Measurements from ENCODE around the gene SFN. TPM values are rescaled to one million over a fixed set of nuclear protein-coding genes. Genes with fewer than 3 reads are reported as not detected.
"Not testable (repeated sequence)": the region's sequence is repeated elsewhere in the genome, so short reads cannot be mapped to it uniquely, and the experiment has no call there.

Gene SFN
- total RNA-seq, 1 donor from 2014 or later: not detected

GRCh38 chr1:26861286-26861701 is 1.7 kb upstream of the SFN start:
- DNase-seq (ENCODE audit: low spot score): no peak
- Mint-ChIP-seq H3K27ac (ENCODE audit: unreplicated experiment) (peak overlapping the region; percentile 24), H3K36me3 (ENCODE audit: low read depth) (no peaks in the 10 kb centered on the region), H3K4me1 (ENCODE audit: low read depth) (peaks cover 24% of the 10 kb centered on the region), H3K27me3 (ENCODE audit: low read depth) (no peaks in the 10 kb centered on the region), H3K4me3 (ENCODE audit: unreplicated experiment) (no peak overlapping the region), H3K9me3 (ENCODE audit: low read depth) (no peaks in the 10 kb centered on the region)
- TF ChIP-seq CTCF (IDR thresholded peaks at IDR 0.05): peak; percentile 61

GRCh38 chr1:26861889-26862378 is 1.0 kb upstream of the SFN start:
- no peak for DNase-seq (ENCODE audit: low spot score)
- Mint-ChIP-seq H3K9me3 (ENCODE audit: low read depth) (no peaks in the 10 kb centered on the region), H3K36me3 (ENCODE audit: low read depth) (no peaks in the 10 kb centered on the region), H3K4me3 (ENCODE audit: unreplicated experiment) (no peak overlapping the region), H3K4me1 (ENCODE audit: low read depth) (peaks cover 24% of the 10 kb centered on the region), H3K27ac (ENCODE audit: unreplicated experiment) (no peak overlapping the region), H3K27me3 (ENCODE audit: low read depth) (no peaks in the 10 kb centered on the region)
- no peak for TF ChIP-seq CTCF (IDR thresholded peaks at IDR 0.05)

- H3K9me3 Mint-ChIP-seq (ENCODE audit: low read depth): no peaks in the 10 kb centered on the region
- peaks cover 24% of the 10 kb centered on the region for H3K4me1 Mint-ChIP-seq (ENCODE audit: low read depth)
- TF ChIP-seq CTCF (IDR thresholded peaks at IDR 0.05): no peak
- H3K27me3 Mint-ChIP-seq (ENCODE audit: low read depth): no peaks in the 10 kb centered on the region
- H3K27ac Mint-ChIP-seq (ENCODE audit: unreplicated experiment): no peak overlapping the region
- DNase-seq (ENCODE audit: low spot score): no peak
- no peak overlapping the region for H3K4me3 Mint-ChIP-seq (ENCODE audit: unreplicated experiment)
- H3K36me3 Mint-ChIP-seq (ENCODE audit: low read depth): no peaks in the 10 kb centered on the region
Observed at GRCh38 chr1:26863685-26864077, 732 bp downstream of the SFN start.

GRCh38 chr1:26864610-26865480 is 1.9 kb downstream of the SFN start:
- H3K27ac Mint-ChIP-seq (ENCODE audit: unreplicated experiment): peak overlapping the region; percentile 93
- peak; percentile 38 for TF ChIP-seq CTCF (IDR thresholded peaks at IDR 0.05)
- H3K27me3 Mint-ChIP-seq (ENCODE audit: low read depth): no peaks in the 10 kb centered on the region

GRCh38 chr1:26873097-26873496 is 10.1 kb downstream of the SFN start:
- H3K4me3 Mint-ChIP-seq (ENCODE audit: unreplicated experiment); H3K36me3 Mint-ChIP-seq (ENCODE audit: low read depth); H3K27me3 Mint-ChIP-seq (ENCODE audit: low read depth); H3K27ac Mint-ChIP-seq (ENCODE audit: unreplicated experiment); H3K4me1 Mint-ChIP-seq (ENCODE audit: low read depth); DNase-seq (ENCODE audit: low spot score); H3K9me3 Mint-ChIP-seq (ENCODE audit: low read depth): not testable (repeated sequence)

More at GRCh38 chr1:26864610-26865480, 1.9 kb downstream of the SFN start:
- no peaks in the 10 kb centered on the region for H3K36me3 Mint-ChIP-seq (ENCODE audit: low read depth)
- peaks cover 24% of the 10 kb centered on the region for H3K4me1 Mint-ChIP-seq (ENCODE audit: low read depth)
- no peaks in the 10 kb centered on the region for H3K9me3 Mint-ChIP-seq (ENCODE audit: low read depth)
- peak; percentile 99 for DNase-seq (ENCODE audit: low spot score)
- H3K4me3 Mint-ChIP-seq (ENCODE audit: unreplicated experiment): peak overlapping the region; percentile 92
